Endothelial cell of umbilical vein (primary cell): ENCODE measurements around the gene SOCS3. TPM values are rescaled to one million over a fixed set of nuclear protein-coding genes. Genes with fewer than 3 reads are reported as not detected.

Experiments
- BruUV-seq: library from RNA; stranded (reverse); fragments of 400-500 nt; replicated peaks from 2 replicates; lab custom pipeline; 2021; lab: Mats Ljungman, UMichigan
- CTCF ChIA-PET: fragments of 300-600, 350-600 bp; sonication (Branson Sonifier 250); formaldehyde crosslinking; loops from one replicate; lab custom pipeline; 2021; ENCODE audit warnings: antibody characterized with exemption, inconsistent platforms; lab: Charles Lee
- POLR2A ChIA-PET: fragments of 300-600, 350-600 bp; sonication (Branson Sonifier 250); formaldehyde crosslinking; loops from one replicate; lab custom pipeline; 2021; ENCODE audit warnings: antibody characterized with exemption, inconsistent platforms; lab: Charles Lee
- DNase-seq: peaks from one replicate; pipeline ENCODE4 v3.0.0-alpha.2; 2011; ENCODE audit warnings: low read depth, low spot score
- FAIRE-seq: peaks from 2 replicates; lab custom pipeline; 2011; peaks lifted over from hg19 to GRCh38; lab: Jason Lieb, UNC
- H2AFZ ChIP-seq: 2 replicates; pipeline ENCODE4 v1.6.0; 2012; ENCODE audit warnings: low read depth, low read length, control low read depth, inconsistent platforms
- H3K27ac ChIP-seq: 2 replicates; pipeline ENCODE4 v1.5.1; 2011; ENCODE audit warnings: low read depth, mild to moderate bottlenecking, control low read depth, low read length, moderate library complexity; ENCODE audit not compliant: insufficient read depth
- H3K27me3 ChIP-seq, 2 experiments: 2 replicates each; pipeline versions ENCODE4 v1.6.0 to v1.6.1; 2011; ENCODE audit warnings: low read length in 2 of 2, mixed read lengths in 1 of 2; ENCODE audit not compliant: control insufficient read depth in 2 of 2, insufficient read depth in 2 of 2
- H3K36me3 ChIP-seq, 2 experiments: 2 replicates in 1 of 2; 3 replicates in 1 of 2; pipeline ENCODE4 v1.5.1; 2011; ENCODE audit warnings: low read length in 2 of 2, mild to moderate bottlenecking in 1 of 2, moderate library complexity in 1 of 2; ENCODE audit not compliant: control insufficient read depth in 2 of 2, insufficient read depth in 2 of 2; ENCODE audit errors: extremely low read depth in 1 of 2
- H3K4me1 ChIP-seq: 3 replicates; pipeline ENCODE4 v1.5.1; 2011; ENCODE audit warnings: mild to moderate bottlenecking, low read length; ENCODE audit not compliant: control insufficient read depth, insufficient read depth; ENCODE audit errors: extremely low read depth
- H3K4me2 ChIP-seq: 2 replicates; pipeline ENCODE4 v1.6.1; 2011; ENCODE audit warnings: low read length, control low read depth, mixed read lengths; ENCODE audit not compliant: insufficient read depth
- H3K4me3 ChIP-seq, 3 experiments: fragments of 200-600 bp in 1 of 3; sonication (generic), shearing (Covaris generic) in 1 of 3; replicated peaks in 1 of 3; 2 replicates each; pipeline ENCODE4 v1.5.1; 2011 to 2016; ENCODE audit warnings: control low read depth in 3 of 3, low read length in 3 of 3, mild to moderate bottlenecking in 2 of 3, inconsistent platforms in 1 of 3, low read depth in 1 of 3, moderate library complexity in 1 of 3; ENCODE audit not compliant: insufficient read depth in 1 of 3
- H3K79me2 ChIP-seq: 2 replicates; pipeline ENCODE4 v1.6.0; 2012; ENCODE audit warnings: low read length, inconsistent platforms; ENCODE audit not compliant: control insufficient read depth, insufficient read depth
- H3K9ac ChIP-seq: replicated peaks from 2 replicates; pipeline ENCODE3; 2011; ENCODE audit warnings: low read length, control low read depth; ENCODE audit not compliant: insufficient read depth; ENCODE audit errors: extremely low read depth
- H3K9me1 ChIP-seq: replicated peaks from 3 replicates; pipeline ENCODE4 v1.6.0; 2011; ENCODE audit warnings: mild to moderate bottlenecking, low read length; ENCODE audit not compliant: control insufficient read depth, insufficient read depth; ENCODE audit errors: extremely low read depth
- H3K9me3 ChIP-seq: replicated peaks from 2 replicates; pipeline ENCODE4 v1.5.1; 2012; ENCODE audit warnings: low read length, inconsistent platforms; ENCODE audit not compliant: control insufficient read depth, insufficient read depth
- H4K20me1 ChIP-seq: replicated peaks from 2 replicates; pipeline ENCODE3; 2011; ENCODE audit warnings: mild to moderate bottlenecking, low read length; ENCODE audit not compliant: control insufficient read depth, insufficient read depth; ENCODE audit errors: extremely low read depth
- EZH2 ChIP-seq: IDR thresholded peaks from 2 replicates; pipeline ENCODE4 v1.6.1; 2012; ENCODE audit warnings: borderline replicate concordance, low read depth, mild to moderate bottlenecking, moderate library complexity, low read length, inconsistent platforms; ENCODE audit not compliant: severe bottlenecking
- FOS ChIP-seq: IDR thresholded peaks from 2 replicates; pipeline ENCODE4 v1.6.1; 2011; ENCODE audit warnings: mild to moderate bottlenecking, low read length, moderate library complexity, borderline replicate concordance; ENCODE audit not compliant: insufficient read depth
- GATA2 ChIP-seq: IDR thresholded peaks from 2 replicates; pipeline ENCODE4 v1.7.0; 2011; ENCODE audit warnings: low read depth, mild to moderate bottlenecking, moderate library complexity, mixed read lengths, low read length; ENCODE audit not compliant: insufficient read length, insufficient read depth
- JUN ChIP-seq: IDR thresholded peaks from 2 replicates; pipeline ENCODE4 v1.6.1; 2011; ENCODE audit warnings: borderline replicate concordance, low read depth; ENCODE audit not compliant: insufficient read length, insufficient read depth
- MAX ChIP-seq: IDR thresholded peaks from 2 replicates; pipeline ENCODE4 v1.6.1; 2011; ENCODE audit not compliant: insufficient read depth, insufficient read length
- MYC ChIP-seq: IDR thresholded peaks from one replicate; pipeline ENCODE4 v1.6.1; 2011; ENCODE audit warnings: mild to moderate bottlenecking, low read depth, low read length
- POLR2A ChIP-seq: IDR thresholded peaks from 2 replicates; pipeline ENCODE4 v1.6.1; 2012; ENCODE audit warnings: low read depth, mild to moderate bottlenecking, control low read depth, low read length
- POLR2AphosphoS5 ChIP-seq: IDR thresholded peaks from 2 replicates; pipeline ENCODE4 v1.6.1; 2012; ENCODE audit warnings: low read depth, mild to moderate bottlenecking, control low read depth, low read length, moderate library complexity; ENCODE audit not compliant: insufficient read depth
- dilution Hi-C: fragments of 300-500 bp; cut with MboI; formaldehyde crosslinking; loops from one replicate; pipeline ENCODE4 v1.15.0; 2019; ENCODE audit warnings: low sequenced_read_pairs; ENCODE audit not compliant: extremely low pct_ligation_motif_present
- intact Hi-C: fragments of 100-400 bp; cut with micrococcal nuclease; formaldehyde crosslinking; loops from one replicate; pipeline ENCODE4 v1.10.0; 2022
- polyA plus RNA-seq, 4 experiments: library from polyadenylated mRNA; depleted of rRNA in 3 of 4; stranded (reverse) in 3 of 4; unstranded in 1 of 4; fragments of >200 nt; gene quantifications; 2 replicates each; pipeline versions ENCODE4 v1.2.1 to v1.2.3, GENCODE V29; 2011 to 2012; ENCODE audit warnings: missing spikeins in 1 of 4
- total RNA-seq: library from RNA; stranded (reverse); gene quantifications from 2 replicates; pipeline ENCODE4 v1.2.3, GENCODE V29; 2021
- TF ChIP-seq, protein P1 (sequence below), 2 donors: IDR thresholded peaks; 1 replicate in 1 of 2; 2 replicates in 1 of 2; pipeline ENCODE4 v1.5.1; 2011; ENCODE audit warnings: low read length in 2 of 2, mild to moderate bottlenecking in 2 of 2, moderate library complexity in 2 of 2, control low read depth in 1 of 2, inconsistent platforms in 1 of 2, low read depth in 1 of 2; ENCODE audit not compliant: insufficient read depth in 1 of 2; ENCODE audit errors: extremely low read depth in 1 of 2

Gene SOCS3
- total and polyA plus RNA-seq, 2 donors (not counting 3 experiments of a cell fraction or from before 2014, with no cell fraction given) = 6.2 to 14.3 TPM

DNA sequence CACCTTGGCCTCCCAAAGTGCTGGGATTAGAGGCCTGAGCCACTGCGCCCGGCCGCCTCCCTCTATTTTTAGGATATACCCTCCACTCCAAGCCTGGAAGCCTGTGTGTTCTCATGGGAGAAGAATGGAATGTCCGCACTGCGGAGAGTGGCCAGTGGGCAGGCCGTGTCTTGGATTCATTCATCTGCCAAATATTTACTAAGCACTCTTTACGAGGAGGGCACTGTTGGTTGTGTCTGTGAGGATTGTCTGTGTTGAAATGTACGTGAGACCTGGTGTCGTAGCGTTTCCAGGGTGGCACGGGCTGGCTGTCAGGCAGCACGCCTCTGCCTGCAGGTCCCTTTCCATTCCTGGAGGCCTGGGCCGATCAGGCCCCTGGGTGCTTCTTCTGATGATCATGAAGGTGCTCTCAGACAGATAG, 37.8 kb upstream of the SOCS3 start:
- Histone ChIP-seq H3K79me2 (peaks cover 45% of the 10 kb centered on the region), H3K4me3 (no peak overlapping the region), H3K4me2 (no peak overlapping the region), H3K27ac (no peak overlapping the region), H3K36me3 (peaks cover 17 to 53% of the 10 kb centered on the region in 2 experiments), H3K9ac (no peak overlapping the region), H4K20me1 (no peaks in the 10 kb centered on the region), H2AFZ (no peak overlapping the region), H3K9me3 (no peaks in the 10 kb centered on the region), H3K27me3 (no peaks in the 10 kb centered on the region), H3K4me1 (peaks cover 14% of the 10 kb centered on the region), H3K9me1 (no peaks in the 10 kb centered on the region)
- CTCF ChIA-PET = no interaction called here
- no peak for TF ChIP-seq MAX
- no peak for TF ChIP-seq JUN
- no peak for TF ChIP-seq EZH2
- no peak for TF ChIP-seq MYC
- TF ChIP-seq, protein P1, sequence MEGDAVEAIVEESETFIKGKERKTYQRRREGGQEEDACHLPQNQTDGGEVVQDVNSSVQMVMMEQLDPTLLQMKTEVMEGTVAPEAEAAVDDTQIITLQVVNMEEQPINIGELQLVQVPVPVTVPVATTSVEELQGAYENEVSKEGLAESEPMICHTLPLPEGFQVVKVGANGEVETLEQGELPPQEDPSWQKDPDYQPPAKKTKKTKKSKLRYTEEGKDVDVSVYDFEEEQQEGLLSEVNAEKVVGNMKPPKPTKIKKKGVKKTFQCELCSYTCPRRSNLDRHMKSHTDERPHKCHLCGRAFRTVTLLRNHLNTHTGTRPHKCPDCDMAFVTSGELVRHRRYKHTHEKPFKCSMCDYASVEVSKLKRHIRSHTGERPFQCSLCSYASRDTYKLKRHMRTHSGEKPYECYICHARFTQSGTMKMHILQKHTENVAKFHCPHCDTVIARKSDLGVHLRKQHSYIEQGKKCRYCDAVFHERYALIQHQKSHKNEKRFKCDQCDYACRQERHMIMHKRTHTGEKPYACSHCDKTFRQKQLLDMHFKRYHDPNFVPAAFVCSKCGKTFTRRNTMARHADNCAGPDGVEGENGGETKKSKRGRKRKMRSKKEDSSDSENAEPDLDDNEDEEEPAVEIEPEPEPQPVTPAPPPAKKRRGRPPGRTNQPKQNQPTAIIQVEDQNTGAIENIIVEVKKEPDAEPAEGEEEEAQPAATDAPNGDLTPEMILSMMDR (IDR thresholded peaks at IDR 0.05; ENCODE audit: extremely low read depth in 1 of 2, insufficient read depth in 1 of 2, low read depth in 1 of 2, low read length in 2 of 2) = no peak
- TF ChIP-seq POLR2AphosphoS5 = no peak
- no peak for TF ChIP-seq FOS
- no peak for TF ChIP-seq POLR2A
- no peak for TF ChIP-seq GATA2
- dilution Hi-C loops (no loop called here), intact Hi-C loops (no loop called here)
- no peak for FAIRE-seq
- POLR2A ChIA-PET = no interaction called here
- no TSS peak for BruUV-seq
- no peak for DNase-seq
